GM12801 (cell line): ENCODE data around the gene ANKRD34A.

Experiments used
- TF ChIP-seq, protein P1 (sequence below): IDR thresholded peaks from one replicate; pipeline ENCODE4 v1.5.1; 2011; ENCODE audit warnings: control low read depth; ENCODE audit not compliant: insufficient read length; ENCODE audit errors: extremely low read depth

Gene ANKRD34A

DNA sequence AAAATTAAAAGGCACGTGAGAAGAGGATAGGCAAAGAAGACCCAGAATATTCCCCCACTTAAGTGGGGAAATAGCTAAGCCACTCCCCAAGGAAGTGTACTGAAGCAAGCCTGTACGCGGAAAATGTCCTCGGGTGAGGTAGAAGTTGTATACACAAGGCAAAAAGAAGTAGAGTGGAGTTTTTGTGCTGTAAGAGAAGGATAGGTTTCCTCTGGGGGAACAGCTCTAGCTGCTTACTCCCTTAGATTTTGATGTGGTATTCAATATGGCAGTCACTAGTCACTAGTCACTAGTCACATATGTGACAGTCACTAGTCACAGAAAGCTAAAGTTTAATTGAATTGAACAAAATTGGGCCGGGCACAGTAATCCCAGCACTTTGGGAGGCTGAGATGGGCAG, 24.4 kb upstream of the ANKRD34A start:
- TF ChIP-seq, protein P1, sequence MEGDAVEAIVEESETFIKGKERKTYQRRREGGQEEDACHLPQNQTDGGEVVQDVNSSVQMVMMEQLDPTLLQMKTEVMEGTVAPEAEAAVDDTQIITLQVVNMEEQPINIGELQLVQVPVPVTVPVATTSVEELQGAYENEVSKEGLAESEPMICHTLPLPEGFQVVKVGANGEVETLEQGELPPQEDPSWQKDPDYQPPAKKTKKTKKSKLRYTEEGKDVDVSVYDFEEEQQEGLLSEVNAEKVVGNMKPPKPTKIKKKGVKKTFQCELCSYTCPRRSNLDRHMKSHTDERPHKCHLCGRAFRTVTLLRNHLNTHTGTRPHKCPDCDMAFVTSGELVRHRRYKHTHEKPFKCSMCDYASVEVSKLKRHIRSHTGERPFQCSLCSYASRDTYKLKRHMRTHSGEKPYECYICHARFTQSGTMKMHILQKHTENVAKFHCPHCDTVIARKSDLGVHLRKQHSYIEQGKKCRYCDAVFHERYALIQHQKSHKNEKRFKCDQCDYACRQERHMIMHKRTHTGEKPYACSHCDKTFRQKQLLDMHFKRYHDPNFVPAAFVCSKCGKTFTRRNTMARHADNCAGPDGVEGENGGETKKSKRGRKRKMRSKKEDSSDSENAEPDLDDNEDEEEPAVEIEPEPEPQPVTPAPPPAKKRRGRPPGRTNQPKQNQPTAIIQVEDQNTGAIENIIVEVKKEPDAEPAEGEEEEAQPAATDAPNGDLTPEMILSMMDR = no peak

DNA sequence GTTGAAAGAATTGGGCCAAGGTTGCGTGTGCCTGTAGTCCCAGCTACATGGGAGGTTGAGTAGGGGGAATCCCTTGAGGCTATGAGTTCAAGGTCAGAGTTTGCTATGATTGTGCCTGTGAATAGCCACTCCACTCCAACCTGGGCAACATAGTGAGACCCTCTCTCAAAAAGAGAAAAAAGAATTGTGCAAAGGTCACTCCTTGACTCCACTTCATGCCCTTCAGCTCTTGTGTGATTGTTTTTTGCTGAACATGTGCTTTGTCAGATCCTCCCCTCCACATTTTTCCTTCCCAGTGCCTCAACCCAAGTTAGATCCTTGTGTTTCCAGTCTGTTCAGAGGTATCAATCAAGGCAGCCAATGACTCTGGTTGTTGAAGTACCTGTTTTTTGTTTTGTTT, 23.6 kb upstream of the ANKRD34A start:
- TF ChIP-seq, protein P1 = no peak

DNA sequence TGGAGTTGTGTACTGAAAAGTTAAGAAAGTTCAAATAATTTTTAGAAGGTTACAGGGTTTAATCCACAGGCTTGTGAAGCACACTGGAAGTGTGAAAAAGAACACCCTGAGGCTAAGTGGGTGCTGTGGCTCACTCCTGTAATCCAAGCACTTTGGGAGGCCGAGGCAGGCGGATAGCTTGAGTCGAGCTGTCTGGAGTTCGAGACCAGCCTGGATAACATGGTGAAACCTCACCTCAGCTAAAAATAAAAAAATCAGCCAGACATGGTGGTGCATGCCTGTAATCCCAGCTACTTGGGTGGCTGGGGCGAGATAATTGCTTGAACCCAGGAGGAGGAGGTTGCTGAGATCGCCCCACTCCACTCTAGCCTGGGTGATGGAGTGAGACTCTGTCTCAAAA, 22.2 kb upstream of the ANKRD34A start:
- TF ChIP-seq, protein P1 = no peak

DNA sequence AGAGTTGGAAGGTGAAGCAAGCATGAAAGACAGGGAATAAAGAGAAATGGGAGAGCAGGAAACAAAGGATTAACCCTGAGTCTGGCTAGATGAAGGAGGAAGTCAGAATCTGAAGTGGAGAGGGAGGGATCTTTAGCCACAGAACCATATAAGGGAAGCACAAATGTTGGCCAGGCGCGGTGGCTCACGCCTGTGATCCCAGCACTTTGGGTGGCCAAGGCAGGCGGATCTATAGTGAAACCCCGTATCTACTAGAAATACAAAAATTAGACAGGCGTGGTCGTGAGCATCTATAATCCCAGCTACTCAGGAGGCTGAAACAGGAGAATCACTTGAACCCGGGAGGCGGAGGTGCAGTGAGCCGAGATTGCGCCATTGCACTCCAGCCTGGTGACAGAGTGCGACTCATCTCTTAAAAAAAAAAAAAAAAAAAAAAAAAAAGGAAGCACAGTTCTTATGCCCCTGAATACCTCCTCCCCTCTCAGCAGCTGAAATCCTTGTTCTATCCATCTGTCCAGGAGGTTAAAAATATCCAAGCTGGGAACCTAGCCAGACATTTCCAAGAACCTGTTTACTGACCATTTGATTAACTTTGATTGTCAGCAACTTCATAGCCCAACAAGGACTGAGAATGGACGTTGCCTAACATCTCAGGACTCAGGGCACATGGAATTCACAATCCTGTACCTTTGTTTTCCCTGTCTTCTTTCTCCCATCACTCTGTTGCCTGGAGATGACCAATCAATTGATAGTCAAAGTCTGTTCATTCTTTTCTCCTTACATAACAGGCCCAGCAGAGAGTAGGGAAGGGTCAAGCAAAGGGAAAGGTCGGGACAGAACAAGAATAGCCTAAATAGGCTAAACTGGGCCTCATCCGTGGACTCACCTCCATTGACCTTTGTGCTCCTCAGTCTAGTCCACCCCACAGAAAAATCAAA, 21.4 kb upstream of the ANKRD34A start:
- TF ChIP-seq, protein P1 = no peak

DNA sequence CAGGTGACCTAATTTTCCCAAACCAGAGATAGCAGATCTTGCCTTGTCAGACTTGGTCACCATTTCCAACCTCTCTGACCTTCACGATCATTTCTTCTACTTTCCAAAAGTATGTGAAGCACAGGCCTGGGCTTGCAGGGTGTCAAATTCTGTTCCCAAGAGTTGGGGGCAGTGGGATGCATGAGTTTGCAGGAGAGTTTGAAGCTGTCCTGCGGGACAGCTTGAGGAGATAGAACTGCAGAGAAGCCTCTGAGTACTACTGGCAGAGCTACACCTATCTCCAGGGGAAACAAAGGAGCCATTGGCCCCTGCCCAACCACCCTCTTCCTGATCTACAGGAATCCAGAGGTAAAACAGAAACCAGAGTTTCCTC, 20.7 kb upstream of the ANKRD34A start:
- TF ChIP-seq, protein P1 = no peak

DNA sequence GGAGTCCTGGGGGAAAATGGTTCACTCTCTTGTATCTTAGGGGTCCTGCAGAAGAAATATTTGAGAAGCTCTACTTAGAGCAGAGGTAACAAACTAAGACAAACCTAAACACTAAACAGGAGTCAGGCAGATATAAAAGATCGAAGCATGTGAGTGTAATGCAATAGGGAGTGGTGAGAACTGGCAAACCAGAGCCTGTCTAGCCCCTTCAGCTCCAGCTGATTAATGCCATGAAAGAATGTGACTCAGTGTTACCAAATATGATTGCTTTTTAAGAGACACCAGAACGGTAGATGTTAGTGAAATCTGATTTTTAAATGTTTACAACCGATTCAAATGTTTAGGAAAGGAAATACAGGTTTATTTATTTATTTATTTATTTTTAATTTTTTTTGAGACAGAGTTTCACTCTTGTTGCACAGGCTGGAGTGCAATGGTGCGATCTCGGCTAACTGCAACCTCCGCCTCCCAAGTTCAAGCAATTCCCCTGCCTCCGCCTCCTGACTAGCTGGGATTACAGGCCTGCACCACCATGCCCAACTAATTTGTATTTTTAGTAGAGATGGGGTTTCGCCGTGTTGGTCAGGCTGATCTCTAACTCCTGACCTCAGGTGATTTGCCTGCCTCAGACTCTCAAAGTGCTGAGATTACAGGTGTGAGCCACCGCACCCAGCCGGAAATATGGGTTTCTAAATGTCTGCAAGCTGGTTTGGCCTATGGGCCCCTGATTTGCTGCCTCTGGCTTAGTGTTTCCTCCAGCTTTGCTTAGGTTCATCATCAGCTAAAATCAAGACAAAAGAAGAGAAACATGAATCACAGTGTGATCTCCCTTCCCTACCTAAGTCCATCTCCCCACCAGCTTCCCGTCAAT, 19.8 kb upstream of the ANKRD34A start:
- TF ChIP-seq, protein P1 = no peak

DNA sequence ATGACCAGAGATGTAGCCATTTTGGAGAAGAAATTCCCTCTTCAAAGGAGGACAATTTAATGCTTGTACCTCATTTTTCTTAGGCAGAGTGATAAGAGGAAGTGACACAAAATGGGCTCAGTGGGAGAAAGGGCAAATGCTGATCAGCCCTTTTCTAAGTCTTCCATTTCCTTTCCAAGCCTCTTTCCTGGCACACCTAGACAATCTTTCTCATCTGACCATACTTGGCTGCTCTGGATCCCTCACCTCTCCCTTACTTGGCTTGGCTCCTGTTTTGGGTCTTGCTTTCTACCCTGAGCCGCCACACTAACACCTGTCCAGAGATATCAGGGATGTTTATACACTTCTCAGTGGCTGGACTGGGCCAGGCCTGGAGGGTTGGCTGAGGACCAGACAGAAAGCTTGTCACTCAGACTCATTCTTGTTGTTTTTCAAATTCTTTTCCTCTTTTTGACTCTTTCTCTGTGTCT, 18.9 kb upstream of the ANKRD34A start:
- TF ChIP-seq, protein P1 = no peak
